ENCODE results near the gene PDZD7. TPM values are rescaled to one million over a fixed set of nuclear protein-coding genes. Genes with fewer than 3 reads are reported as not detected.

The PDZD7 gene
- polyA plus RNA-seq, 1 of the 3 experiments (the other 2 are of a cell fraction) = 1.9 TPM

DNA sequence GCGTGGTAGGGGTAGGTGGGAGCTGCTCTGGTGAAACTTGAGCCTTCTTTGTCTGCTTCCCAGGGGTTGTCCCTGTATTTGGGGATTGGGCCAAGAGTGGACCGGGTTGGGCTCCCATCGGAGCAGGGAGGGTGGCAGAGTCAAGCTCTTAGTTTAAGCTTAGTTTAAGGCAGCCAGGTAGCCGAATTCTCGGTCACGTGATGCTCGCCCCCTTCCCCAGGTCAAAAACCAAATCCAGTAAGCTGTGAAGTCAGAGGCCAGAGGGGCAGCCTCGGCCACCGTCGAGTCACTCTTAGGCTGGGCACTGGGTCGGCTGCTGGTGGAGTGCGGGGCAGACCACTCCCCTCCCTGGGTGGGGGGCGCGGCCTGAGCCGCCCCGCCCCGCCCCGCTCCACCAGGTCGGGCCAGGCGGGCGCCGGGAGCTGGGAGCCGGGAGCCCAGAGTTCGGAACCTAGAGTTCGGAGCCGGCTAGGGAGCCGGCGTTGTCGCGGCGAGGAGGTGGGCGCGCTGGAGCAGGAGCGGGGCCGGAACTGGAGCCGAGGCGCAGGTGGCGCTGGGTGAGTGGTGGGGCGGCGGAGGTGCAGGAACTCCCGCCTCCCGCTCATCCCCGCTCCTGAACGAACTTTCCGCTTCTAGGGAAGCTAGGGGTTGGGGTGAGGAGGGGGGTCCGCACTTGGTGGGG, 34.1 kb downstream of the PDZD7 start:
- Histone ChIP-seq H2AFZ (ENCODE audit: low read depth) (peak overlapping the region; percentile 72; the same call in 1 of the 2 replicates), H3K9me2 (no peaks in the 10 kb centered on the region), H3K36me3 (replicated peaks in 1 of 2; ENCODE audit: control insufficient read depth in 1 of 2, insufficient read depth in 2 of 2, low read length in 1 of 2) (peaks cover 3 to 22% of the 10 kb centered on the region in 2 experiments), H3K27ac (ENCODE audit: low read depth in 2 of 2, low read length in 1 of 2) (peak overlapping the region; percentile 98 to 99), H3K79me2 (ENCODE audit: insufficient read depth) (peaks cover 34% of the 10 kb centered on the region), H3K4me1 (ENCODE audit: control insufficient read depth in 1 of 2, insufficient read depth in 2 of 2, low read depth in 1 of 2, low read length in 1 of 2) (peaks cover 15 to 30% of the 10 kb centered on the region in 2 experiments; a peak in 3 of 4 replicates), H4K20me1 (ENCODE audit: insufficient read depth) (peaks cover 5% of the 10 kb centered on the region), H3K9me3 (no peaks in the 10 kb centered on the region), H3K4me3 (ENCODE audit: low read depth in 2 of 2, low read length in 1 of 2) (peak overlapping the region; percentile 66 to 90), H3K9ac (peak overlapping the region; percentile 99), H3K27me3 (ENCODE audit: insufficient read depth) (no peaks in the 10 kb centered on the region), H3K4me2 (peak overlapping the region; percentile 97), H3F3A (replicated peaks; ENCODE audit: insufficient read depth) (peaks cover 40% of the 10 kb centered on the region)
- peak; percentile 85 for DNase-seq
- CTCF ChIA-PET = interaction anchor here (0.6 to 24.5 kb wide), 20 partner anchors 9 to 144 kb away, joined by 3 to 443 read pairs (median 4); partner anchors contain the start of genes MRPL43, PDZD7, SEMA4G and SFXN3
- WGBS (ENCODE audit: low lambda C conversion rate) = 54% methylated on average over 6 of the region's 46 CpGs
- POLR2A ChIA-PET = interaction anchor here (0.5 to 2.2 kb wide), 6 partner anchors 9 to 69 kb away, joined by 3 to 8 read pairs (median 3); partner anchors contain the start of genes MRPL43 and TWNK
- no peak for TF ChIP-seq EP300 (IDR thresholded peaks at IDR 0.05; ENCODE audit: borderline replicate concordance in 1 of 2, low read depth in 1 of 2, low read length in 1 of 2)
- TF ChIP-seq NRF1 (IDR thresholded peaks at IDR 0.05; ENCODE audit: low read depth, low read length) = no peak
- no peak for TF ChIP-seq ZBTB33 (IDR thresholded peaks at IDR 0.05; ENCODE audit: borderline replicate concordance, low read depth)
- TF ChIP-seq FOXJ3 (CRISPR knock-in tag; IDR thresholded peaks at IDR 0.05) = no peak
- no peak for TF ChIP-seq ELF1 (IDR thresholded peaks at IDR 0.05)
- no peak for TF ChIP-seq RCOR1 (IDR thresholded peaks at IDR 0.05; ENCODE audit: low read length)
- TF ChIP-seq GATA2 (CRISPR knock-in tag; IDR thresholded peaks at IDR 0.05) = no peak
- TF ChIP-seq, protein P1, sequence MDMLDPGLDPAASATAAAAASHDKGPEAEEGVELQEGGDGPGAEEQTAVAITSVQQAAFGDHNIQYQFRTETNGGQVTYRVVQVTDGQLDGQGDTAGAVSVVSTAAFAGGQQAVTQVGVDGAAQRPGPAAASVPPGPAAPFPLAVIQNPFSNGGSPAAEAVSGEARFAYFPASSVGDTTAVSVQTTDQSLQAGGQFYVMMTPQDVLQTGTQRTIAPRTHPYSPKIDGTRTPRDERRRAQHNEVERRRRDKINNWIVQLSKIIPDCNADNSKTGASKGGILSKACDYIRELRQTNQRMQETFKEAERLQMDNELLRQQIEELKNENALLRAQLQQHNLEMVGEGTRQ (IDR thresholded peaks at IDR 0.05; ENCODE audit: borderline replicate concordance, low read depth, low read length) = no peak
- TF ChIP-seq, protein P2, sequence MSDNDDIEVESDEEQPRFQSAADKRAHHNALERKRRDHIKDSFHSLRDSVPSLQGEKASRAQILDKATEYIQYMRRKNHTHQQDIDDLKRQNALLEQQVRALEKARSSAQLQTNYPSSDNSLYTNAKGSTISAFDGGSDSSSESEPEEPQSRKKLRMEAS (IDR thresholded peaks at IDR 0.05; ENCODE audit: low read depth) = 0 out of 2 replicates have a peak, but pooled peaks have one; percentile 52
- peak; percentile 41; the same call in 1 of the 2 replicates for TF ChIP-seq GABPA (IDR thresholded peaks at IDR 0.05; ENCODE audit: low read depth)
- TF ChIP-seq SIN3A (IDR thresholded peaks at IDR 0.05; ENCODE audit: borderline replicate concordance, low read depth, low read length) = no peak
- TF ChIP-seq REST (IDR thresholded peaks at IDR 0.05; ENCODE audit: low read depth, low read length) = no peak
- TF ChIP-seq, protein P3, sequence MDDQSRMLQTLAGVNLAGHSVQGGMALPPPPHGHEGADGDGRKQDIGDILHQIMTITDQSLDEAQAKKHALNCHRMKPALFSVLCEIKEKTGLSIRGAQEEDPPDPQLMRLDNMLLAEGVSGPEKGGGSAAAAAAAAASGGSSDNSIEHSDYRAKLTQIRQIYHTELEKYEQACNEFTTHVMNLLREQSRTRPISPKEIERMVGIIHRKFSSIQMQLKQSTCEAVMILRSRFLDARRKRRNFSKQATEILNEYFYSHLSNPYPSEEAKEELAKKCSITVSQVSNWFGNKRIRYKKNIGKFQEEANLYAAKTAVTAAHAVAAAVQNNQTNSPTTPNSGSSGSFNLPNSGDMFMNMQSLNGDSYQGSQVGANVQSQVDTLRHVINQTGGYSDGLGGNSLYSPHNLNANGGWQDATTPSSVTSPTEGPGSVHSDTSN (IDR thresholded peaks at IDR 0.05) = no peak
- no peak for TF ChIP-seq RFX5 (IDR thresholded peaks at IDR 0.05; ENCODE audit: low read length)
- no peak for TF ChIP-seq RAD21 (IDR thresholded peaks at IDR 0.05; ENCODE audit: low read length)
- TF ChIP-seq CHD2 (IDR thresholded peaks at IDR 0.05; ENCODE audit: low read length, partially characterized antibody) = no peak
- TF ChIP-seq IRF3 (IDR thresholded peaks at IDR 0.05; ENCODE audit: low read depth, low read length) = no peak
- no peak for TF ChIP-seq FOSL2 (IDR thresholded peaks at IDR 0.05; ENCODE audit: borderline replicate concordance, low read depth)
- TF ChIP-seq YY1 (IDR thresholded peaks at IDR 0.05; ENCODE audit: low read depth) = no peak
- TF ChIP-seq EZH2phosphoT487 (IDR thresholded peaks at IDR 0.05; ENCODE audit: borderline replicate concordance, low read depth) = no peak
- no peak for TF ChIP-seq JUND (IDR thresholded peaks at IDR 0.05)
- TF ChIP-seq POLR2AphosphoS5 (IDR thresholded peaks at IDR 0.05; ENCODE audit: low read depth, low read length) = 0 out of 2 replicates have a peak, but pooled peaks have one; percentile 37
- TF ChIP-seq SMC3 (IDR thresholded peaks at IDR 0.05; ENCODE audit: low read depth, low read length) = no peak
- no peak for TF ChIP-seq TAF1 (IDR thresholded peaks at IDR 0.05; ENCODE audit: borderline replicate concordance, low read depth, low read length)
